NCI-H128 (cell line): Measurements from ENCODE around the gene TOMM70.
"Not testable (repeated sequence)": the region's sequence is repeated elsewhere in the genome, so short reads cannot be mapped to it uniquely, and the experiment has no call there.

Source experiments
- DNase-seq: peaks from one replicate; lab custom pipeline; 2025; ENCODE audit not compliant: unreplicated experiment; lab: John Stamatoyannopoulos, UW

The TOMM70 gene

GRCh38 chr3:100400780-100401673, at the start of gene TOMM70, which contains the start of gene LNP1:
TOMM70 (minus strand) TSS chr3:100401089; CDS start chr3:100400949, 140 bp downstream.
LNP1 (plus strand) TSS chr3:100401539; CDS start chr3:100429730, 28,191 bp downstream.
- peak; percentile 96 for DNase-seq

DNA sequence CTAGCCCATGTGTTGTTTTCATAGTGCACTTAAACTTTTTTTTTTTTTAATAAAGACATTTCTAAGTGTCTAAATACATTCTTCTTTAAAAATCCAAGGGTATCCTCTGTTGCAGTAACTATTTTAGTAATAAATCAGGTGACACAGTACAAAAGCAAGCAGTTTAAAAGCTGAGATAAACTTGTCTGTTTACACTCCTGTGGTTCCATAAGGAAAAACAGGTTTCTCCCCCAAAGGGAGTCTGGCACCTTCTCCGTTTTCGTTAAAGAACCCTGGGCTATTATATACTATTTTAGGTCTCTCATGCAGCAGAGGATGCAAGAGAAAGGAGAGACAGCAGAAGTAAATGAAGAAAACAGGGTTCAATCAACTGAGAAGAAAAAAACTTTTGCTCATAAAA, 48.3 kb upstream of the TOMM70 start:
- no peak for DNase-seq

DNA sequence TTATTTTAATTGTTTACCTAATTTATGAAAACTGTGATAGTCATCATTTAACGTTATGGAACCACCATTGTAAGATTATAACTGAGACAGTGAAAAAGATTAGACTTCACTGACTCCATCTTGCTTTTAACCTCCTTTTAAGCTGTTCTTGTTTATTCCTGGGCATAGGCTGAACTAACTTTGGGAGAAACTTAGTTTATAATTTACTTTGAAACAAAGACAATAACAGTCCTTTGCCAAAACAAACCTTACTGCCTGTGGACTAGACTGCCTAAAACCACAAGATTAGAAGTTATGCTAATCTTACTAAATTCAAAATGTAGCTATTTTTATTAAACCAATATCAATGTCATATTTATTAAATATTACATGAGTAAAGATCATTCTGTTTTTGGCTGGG, 47.2 kb upstream of the TOMM70 start:
- no peak for DNase-seq

DNA sequence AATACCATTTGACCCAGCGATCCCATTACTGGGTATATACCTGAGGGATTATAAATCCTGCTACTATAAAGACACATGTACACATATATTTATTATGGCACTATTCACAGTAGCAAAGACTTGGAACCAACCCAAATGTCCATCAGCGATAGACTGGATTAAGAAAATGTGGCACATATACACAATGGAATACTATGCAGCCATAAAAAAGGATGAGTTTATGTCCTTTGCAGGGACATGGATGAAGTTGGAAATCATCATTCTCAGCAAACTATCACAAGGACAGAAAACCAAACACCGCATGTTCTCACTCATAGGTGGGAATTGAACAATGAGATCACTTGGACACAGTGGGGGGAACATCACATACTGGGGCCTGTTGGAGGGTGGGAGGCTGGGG, 46.2 kb upstream of the TOMM70 start:
- DNase-seq: not testable (repeated sequence)

GRCh38 chr3:100443690-100444089, 42.8 kb upstream of the TOMM70 start:
- no peak for DNase-seq

DNA sequence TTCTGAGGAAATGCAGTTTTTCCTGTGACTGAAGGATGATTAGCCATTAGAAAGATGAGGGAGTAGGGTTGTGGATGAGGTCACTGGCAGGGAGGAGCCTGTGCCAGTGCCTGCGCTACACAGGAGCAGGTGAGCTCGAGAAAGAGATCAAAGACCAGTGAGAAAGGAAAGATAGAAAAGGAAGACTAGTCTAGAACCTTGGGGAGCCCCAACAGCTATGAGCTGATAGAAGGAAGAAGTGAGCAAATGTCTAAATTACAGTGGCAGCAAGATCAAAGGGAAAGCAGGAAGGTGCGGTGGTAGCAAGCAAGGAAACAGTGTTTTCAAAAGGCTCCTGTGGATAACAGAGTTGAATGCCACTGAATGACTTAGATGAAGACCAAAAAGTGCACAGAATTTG, 40.0 kb upstream of the TOMM70 start:
- DNase-seq: no peak

DNA sequence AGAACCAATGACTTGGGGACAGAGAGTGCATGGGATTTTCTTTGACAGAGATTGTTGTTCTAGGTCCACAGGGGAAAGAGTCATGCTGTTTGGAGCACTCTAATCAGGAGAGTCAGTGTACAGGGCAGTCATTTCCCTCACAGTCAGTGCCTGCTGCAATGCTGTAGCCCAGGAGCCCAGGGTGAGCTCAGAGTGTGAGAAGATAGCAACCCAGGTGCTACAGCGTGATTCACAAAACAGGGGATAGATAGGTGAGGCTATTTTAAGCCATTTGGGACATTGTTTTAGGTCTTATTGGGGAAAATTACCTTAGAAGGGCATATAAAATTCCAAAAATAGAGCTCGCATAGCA, 37.7 kb upstream of the TOMM70 start:
- DNase-seq: no peak

- no peak for DNase-seq
Measured at GRCh38 chr3:100437721-100438622, 37.1 kb upstream of the TOMM70 start.

DNA sequence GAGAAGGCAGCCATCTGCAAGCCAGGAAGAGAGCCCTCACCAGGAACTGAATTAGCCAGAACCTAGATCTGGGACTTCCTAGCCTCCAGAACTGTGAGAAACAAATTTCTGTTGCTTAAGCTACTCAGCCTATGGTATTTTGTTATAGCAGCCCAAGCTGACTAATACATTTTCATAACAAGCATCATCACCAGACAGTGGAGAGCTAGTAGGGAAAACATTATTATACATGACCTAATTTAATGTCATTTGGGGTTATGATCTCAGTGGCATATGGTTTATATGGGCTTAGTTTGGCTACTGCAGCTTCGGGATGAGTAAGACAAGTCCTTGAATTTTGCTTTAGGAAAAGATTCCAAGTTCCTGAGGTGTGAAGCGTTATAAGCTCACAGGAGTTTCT, 36.1 kb upstream of the TOMM70 start:
- no peak for DNase-seq

DNA sequence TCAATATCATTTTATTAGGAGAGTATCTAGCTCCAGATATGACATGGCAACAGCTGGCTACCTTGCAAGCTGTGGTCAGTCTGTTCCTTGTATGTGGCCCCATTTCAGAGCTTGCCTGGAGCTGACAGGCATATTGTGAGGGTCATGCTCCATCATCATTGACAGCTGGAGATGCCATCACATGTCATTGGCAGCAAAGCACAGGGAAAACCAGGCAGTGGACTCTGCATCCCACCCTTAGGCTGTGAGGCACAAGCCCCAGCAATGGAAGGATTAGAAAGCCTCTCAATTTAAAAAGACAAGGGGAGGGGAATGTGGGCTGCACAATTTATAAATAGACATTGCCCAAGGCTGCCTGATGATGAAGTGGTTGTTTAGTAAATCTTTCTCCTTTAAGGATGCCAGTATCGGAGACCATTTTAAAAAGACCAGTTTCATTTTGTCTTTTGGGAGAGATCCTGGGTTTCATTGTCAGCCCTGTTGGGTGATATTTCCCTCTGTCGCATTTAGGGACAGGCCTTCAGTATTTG, 28.4 kb upstream of the TOMM70 start:
- no peak for DNase-seq

DNA sequence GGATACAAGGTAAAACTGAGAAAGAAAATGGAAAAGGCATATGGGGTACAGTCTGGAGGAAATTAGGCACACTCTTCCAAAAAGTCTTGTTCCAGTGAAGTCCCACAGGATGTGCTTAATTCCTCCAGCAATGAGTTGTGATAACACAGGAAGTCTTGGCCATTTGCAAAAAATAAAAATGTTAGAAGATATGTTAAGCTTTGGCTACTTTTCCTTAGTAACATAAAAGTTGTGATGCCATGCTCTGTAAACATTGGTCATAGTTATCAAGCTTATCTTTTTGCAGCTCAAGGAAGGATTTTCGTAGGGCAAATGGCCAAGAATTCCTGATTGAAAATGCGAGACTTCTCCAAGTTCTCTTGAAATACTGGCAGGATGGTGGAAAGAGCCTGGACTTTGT, 26.8 kb upstream of the TOMM70 start:
- DNase-seq: no peak

GRCh38 chr3:100426067-100426682, 25.3 kb upstream of the TOMM70 start:
- no peak for DNase-seq

- no peak for DNase-seq
Measured at GRCh38 chr3:100425316-100425715, 24.4 kb upstream of the TOMM70 start.

DNA sequence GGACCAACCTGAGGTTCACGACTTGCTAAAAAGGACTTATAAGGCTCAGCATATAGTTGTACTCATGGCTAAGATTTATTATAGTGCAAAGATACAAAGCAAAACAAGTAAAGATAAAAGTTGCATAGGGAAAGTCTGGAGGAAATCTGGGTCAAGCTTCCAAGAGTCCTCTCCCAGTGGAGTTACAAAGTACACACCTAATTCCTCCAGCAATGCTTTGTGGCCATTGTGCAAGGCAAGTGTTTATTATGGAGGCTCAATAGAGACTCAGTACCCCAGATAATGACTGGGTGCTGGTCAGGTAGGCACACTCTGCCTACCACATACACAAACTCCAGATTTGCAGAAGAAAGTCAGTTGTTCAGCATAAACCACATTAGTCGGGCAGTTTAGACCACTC, 23.4 kb upstream of the TOMM70 start:
- DNase-seq: no peak

GRCh38 chr3:100423611-100424010, 22.7 kb upstream of the TOMM70 start:
- no peak for DNase-seq

DNA sequence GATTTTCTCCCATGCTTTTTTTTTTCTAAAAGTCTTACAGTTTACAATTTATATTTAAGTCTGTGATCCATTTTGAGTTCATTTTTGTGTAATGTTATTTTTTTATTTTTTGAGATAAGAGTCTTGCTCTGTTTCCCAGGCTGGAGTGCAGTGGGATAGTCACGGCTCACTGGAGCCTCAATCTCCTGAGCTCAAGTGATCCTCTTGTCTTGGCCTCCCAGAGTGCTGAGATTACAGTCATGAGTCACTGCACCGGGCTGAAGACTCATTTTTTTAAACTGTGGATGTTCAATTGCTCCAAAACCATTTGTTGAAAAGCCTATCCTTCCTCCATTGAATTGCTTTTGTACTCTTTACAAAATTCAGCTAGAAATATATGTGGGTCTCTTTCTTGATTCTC, 20.0 kb upstream of the TOMM70 start:
- no peak for DNase-seq

GRCh38 chr3:100419406-100419805, 18.5 kb upstream of the TOMM70 start:
- no peak for DNase-seq

GRCh38 chr3:100416863-100417262, 16.0 kb upstream of the TOMM70 start:
- no peak for DNase-seq

- DNase-seq: no peak
Measured at GRCh38 chr3:100416176-100416575, 15.3 kb upstream of the TOMM70 start.

- DNase-seq: no peak
Measured at GRCh38 chr3:100413613-100414012, 12.7 kb upstream of the TOMM70 start.

GRCh38 chr3:100412912-100413590, 12.2 kb upstream of the TOMM70 start:
- DNase-seq: no peak
